Stimulated activated CD4-positive, alpha-beta T cell treated with anti-CD3 and anti-CD28 coated beads, Interleukin-4, amount 100 ng/mL, for 4 hours (primary cell): Measurements from ENCODE around the gene C1orf198.
"Not testable (repeated sequence)": the region's sequence is repeated elsewhere in the genome, so short reads cannot be mapped to it uniquely, and the experiment has no call there.

Experiments
- DNase-seq, 2 experiments: peaks; one replicate each; pipeline ENCODE4 v3.0.0-alpha.2; 2020

The C1orf198 gene

GRCh38 chr1:230858918-230859729 lies 9.2 kb downstream of the C1orf198 start:
- DNase-seq: no peak

- DNase-seq: no peak
Measured at GRCh38 chr1:230858236-230858820, 10.0 kb downstream of the C1orf198 start.

- no peak for DNase-seq
Measured at GRCh38 chr1:230857822-230858221, 10.5 kb downstream of the C1orf198 start.

- DNase-seq: no peak
Measured at GRCh38 chr1:230857077-230857476, 11.2 kb downstream of the C1orf198 start.

GRCh38 chr1:230855886-230856285 lies 12.4 kb downstream of the C1orf198 start:
- DNase-seq: no peak

GRCh38 chr1:230854423-230854822 lies 13.9 kb downstream of the C1orf198 start:
- DNase-seq: no peak

- no peak for DNase-seq
Measured at GRCh38 chr1:230853731-230854130, 14.6 kb downstream of the C1orf198 start.

GRCh38 chr1:230852959-230853358 lies 15.4 kb downstream of the C1orf198 start:
- DNase-seq: no peak

- no peak for DNase-seq
Measured at GRCh38 chr1:230851291-230851691, 17.0 kb downstream of the C1orf198 start.

- DNase-seq: no peak
Measured at GRCh38 chr1:230850547-230850946, 17.8 kb downstream of the C1orf198 start.

- DNase-seq: no peak
Measured at GRCh38 chr1:230849451-230850224, 18.7 kb downstream of the C1orf198 start.

GRCh38 chr1:230848235-230848634 lies 20.1 kb downstream of the C1orf198 start:
- no peak for DNase-seq

GRCh38 chr1:230845184-230845583 lies 23.1 kb downstream of the C1orf198 start:
- DNase-seq: not testable (repeated sequence)

GRCh38 chr1:230844561-230844960 lies 23.8 kb downstream of the C1orf198 start:
- no peak for DNase-seq

- DNase-seq: no peak
Measured at GRCh38 chr1:230843503-230844309, 24.6 kb downstream of the C1orf198 start.

- no peak for DNase-seq
Measured at GRCh38 chr1:230842801-230843200, 25.5 kb downstream of the C1orf198 start.

- DNase-seq: no peak
Measured at GRCh38 chr1:230839173-230839572, 29.1 kb downstream of the C1orf198 start.

- no peak for DNase-seq
Measured at GRCh38 chr1:230836793-230837192, 31.5 kb downstream of the C1orf198 start.

GRCh38 chr1:230836347-230836746 lies 32.0 kb downstream of the C1orf198 start:
- DNase-seq: no peak

- DNase-seq: no peak
Measured at GRCh38 chr1:230834292-230834691, 34.0 kb downstream of the C1orf198 start.

- no peak for DNase-seq
Measured at GRCh38 chr1:230833511-230833910, 34.8 kb downstream of the C1orf198 start.

- no peak for DNase-seq
Measured at GRCh38 chr1:230832476-230832875, 35.8 kb downstream of the C1orf198 start.

GRCh38 chr1:230831771-230832170 lies 36.5 kb downstream of the C1orf198 start:
- no peak for DNase-seq
